Muscle of leg (tissue), 11 donors: ENCODE results near the gene GPC5. TPM values are rescaled to one million over a fixed set of nuclear protein-coding genes. Genes with fewer than 3 reads are reported as not detected.
"Not testable (repeated sequence)": the region's sequence is repeated elsewhere in the genome, so short reads cannot be mapped to it uniquely, and the experiment has no call there.

Experiments used
- DNase-seq: peaks from one replicate; pipeline ENCODE4 v3.0.0; 2013
- H3K27ac ChIP-seq: one replicate; pipeline ENCODE4 v1.5.1; 2013; ENCODE audit warnings: mild to moderate bottlenecking, low read length, control low read depth
- H3K27me3 ChIP-seq: one replicate; pipeline ENCODE4 v1.6.1; 2013; ENCODE audit warnings: low read length; ENCODE audit not compliant: control insufficient read depth, insufficient read depth
- H3K36me3 ChIP-seq: one replicate; pipeline ENCODE4 v1.6.1; 2013; ENCODE audit warnings: low read length; ENCODE audit not compliant: control insufficient read depth, insufficient read depth
- H3K4me1 ChIP-seq: one replicate; pipeline ENCODE4 v1.6.1; 2013; ENCODE audit warnings: low read length; ENCODE audit not compliant: control insufficient read depth, insufficient read depth
- H3K4me3 ChIP-seq: one replicate; pipeline ENCODE4 v1.5.1; 2013; ENCODE audit warnings: low read length, control low read depth
- H3K9me3 ChIP-seq: replicated peaks from 2 replicates; pipeline ENCODE4 v1.6.1; 2013; ENCODE audit warnings: low read depth, low read length; ENCODE audit not compliant: control insufficient read depth
- WGBS: methylation state at CpG from one replicate; pipeline ENCODE4 v1.1.5; 2013; ENCODE audit warnings: missing lambda C conversion rate; ENCODE audit not compliant: insufficient coverage; 5-methylcytosine and 5-hydroxymethylcytosine counted together
- polyA plus RNA-seq, 8 donors: library from polyadenylated mRNA; unstranded; fragments of 120-200 nt; gene quantifications; one replicate each; pipeline versions ENCODE4 v1.2.1 to v1.2.3, GENCODE V29; 2013; ENCODE audit warnings: inconsistent platforms in 1 of 8, low replicate concordance in 1 of 8; ENCODE audit not compliant: insufficient read length in 8 of 8, insufficient read depth in 1 of 8
- total RNA-seq: library from RNA; stranded (reverse); fragments of 120-200 nt; gene quantifications from one replicate; pipeline ENCODE4 v1.2.4, GENCODE V29; 2013

Gene GPC5
- total and polyA plus RNA-seq, 9 donors, result 0.15 to 2.1 (median 0.40) TPM

DNA sequence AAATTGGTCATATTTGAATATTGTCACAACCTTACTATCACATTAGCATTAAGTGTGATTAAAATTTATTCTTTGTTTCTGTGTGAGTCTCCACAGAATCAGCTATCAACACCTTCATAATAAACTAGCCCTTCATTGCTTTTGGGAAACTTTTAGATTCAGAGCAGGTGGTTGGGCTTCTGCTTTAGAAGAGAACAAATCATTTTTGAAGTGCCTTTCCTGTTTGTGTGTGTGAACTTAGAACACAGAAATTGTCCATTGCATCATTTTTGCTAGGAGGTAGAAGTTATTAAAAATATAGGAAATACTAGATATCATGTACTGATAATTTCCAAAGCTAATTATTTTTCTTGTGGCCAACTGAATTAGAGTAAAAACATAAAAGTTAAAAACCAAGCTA is 500.6 kb downstream of the GPC5 start:
- H3K4me3 ChIP-seq, H3K9me3 ChIP-seq, H3K27ac ChIP-seq, H3K4me1 ChIP-seq, H3K27me3 ChIP-seq, H3K36me3 ChIP-seq: not testable (repeated sequence)
- peak; percentile 56 for DNase-seq

DNA sequence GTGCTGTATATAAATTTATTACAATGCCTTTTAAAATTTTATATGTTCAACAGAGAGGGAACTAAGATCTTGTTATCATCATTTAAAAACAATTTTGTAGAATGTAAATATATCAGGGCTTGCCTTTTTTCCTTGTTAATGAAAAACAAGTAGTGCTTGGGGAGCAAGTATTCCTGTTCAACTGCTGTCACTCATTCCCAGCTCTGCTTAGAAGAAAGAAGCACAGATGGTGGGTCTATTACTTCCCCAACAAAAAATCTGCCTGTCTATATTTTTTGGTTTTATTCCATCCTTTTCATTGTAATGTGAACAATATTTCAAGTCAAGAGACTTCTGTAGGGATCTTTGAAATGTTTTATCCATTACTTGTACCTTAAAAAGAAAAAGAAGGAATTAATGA is 503.9 kb downstream of the GPC5 start:
- Histone ChIP-seq H3K4me3 (no peak overlapping the region), H3K9me3 (no peaks in the 10 kb centered on the region), H3K27me3 (no peaks in the 10 kb centered on the region), H3K4me1 (no peaks in the 10 kb centered on the region), H3K27ac (no peak overlapping the region), H3K36me3 (no peaks in the 10 kb centered on the region)
- DNase-seq, result no peak

DNA sequence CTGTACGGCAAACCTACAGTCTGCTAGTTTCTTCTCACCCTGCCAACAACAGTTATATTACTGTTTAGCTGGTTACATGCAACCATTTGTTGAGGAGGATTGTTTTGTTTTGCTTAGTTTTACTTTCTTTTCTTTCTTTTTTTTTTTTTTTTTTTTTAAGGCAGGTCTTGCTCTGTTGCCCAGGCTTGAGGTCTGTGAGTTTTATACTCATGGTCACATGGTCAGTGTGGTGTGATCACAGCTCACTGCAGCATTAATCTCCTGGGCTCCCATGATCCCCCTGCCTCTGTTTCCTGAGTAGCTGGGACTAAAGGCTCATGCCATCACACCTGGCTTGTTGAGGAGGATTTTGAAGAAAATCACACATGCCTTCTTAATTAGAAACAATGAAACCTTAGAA is 505.6 kb downstream of the GPC5 start:
- no CpG with 5 or more reads among the region's 1 CpG for WGBS
- no peaks in the 10 kb centered on the region for H3K4me1 ChIP-seq
- H3K4me3 ChIP-seq, result no peak overlapping the region
- no peaks in the 10 kb centered on the region for H3K36me3 ChIP-seq
- no peak for DNase-seq
- H3K9me3 ChIP-seq, result no peaks in the 10 kb centered on the region
- no peaks in the 10 kb centered on the region for H3K27me3 ChIP-seq
- no peak overlapping the region for H3K27ac ChIP-seq

DNA sequence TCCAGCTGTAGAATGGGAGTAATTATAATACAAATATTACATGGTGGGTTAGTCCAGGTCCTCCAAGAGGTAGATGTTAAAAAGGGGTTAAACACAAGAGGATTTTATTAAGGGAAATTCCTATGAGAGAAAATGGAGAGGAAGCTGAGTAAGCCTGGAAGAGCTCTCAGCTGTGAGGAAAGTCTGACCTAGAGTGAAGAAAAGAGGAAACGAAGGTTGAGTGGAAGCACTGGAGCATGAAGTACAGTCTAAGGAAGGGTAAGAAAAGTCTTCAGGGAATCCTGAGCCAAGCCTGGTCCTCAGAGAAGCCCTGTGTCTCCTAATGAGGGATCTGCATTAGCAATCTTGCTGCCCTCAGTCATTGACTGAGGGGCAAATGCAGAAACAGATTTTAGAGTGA is 506.2 kb downstream of the GPC5 start:
- no peaks in the 10 kb centered on the region for H3K9me3 ChIP-seq
- DNase-seq, result no peak
- no peak overlapping the region for H3K4me3 ChIP-seq
- H3K36me3 ChIP-seq, result no peaks in the 10 kb centered on the region
- H3K4me1 ChIP-seq, result no peaks in the 10 kb centered on the region
- no peak overlapping the region for H3K27ac ChIP-seq
- WGBS, result 55% methylated on average over 1 of the region's 1 CpG
- H3K27me3 ChIP-seq, result no peaks in the 10 kb centered on the region

DNA sequence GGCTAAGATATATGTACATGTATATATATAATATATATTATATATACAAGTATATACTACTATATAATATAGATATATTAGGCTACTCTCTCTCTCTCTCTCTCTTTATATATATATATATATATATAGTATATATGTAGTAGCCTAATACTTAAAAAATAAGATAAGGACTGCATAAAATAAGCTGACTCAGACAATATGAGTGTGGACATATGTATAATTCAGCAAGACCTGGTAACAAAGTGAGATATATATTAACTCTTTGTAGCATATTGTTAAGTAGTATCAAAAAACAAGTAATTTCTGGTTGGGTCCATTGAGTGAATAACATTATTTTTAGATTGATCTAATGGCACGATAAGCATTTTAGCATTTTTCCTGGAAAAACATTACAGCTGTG is 509.0 kb downstream of the GPC5 start:
- no peak overlapping the region for H3K27ac ChIP-seq
- no peaks in the 10 kb centered on the region for H3K9me3 ChIP-seq
- WGBS, result no CpG with 5 or more reads among the region's 1 CpG
- H3K4me1 ChIP-seq, result no peaks in the 10 kb centered on the region
- H3K36me3 ChIP-seq, result no peaks in the 10 kb centered on the region
- no peak overlapping the region for H3K4me3 ChIP-seq
- H3K27me3 ChIP-seq, result no peaks in the 10 kb centered on the region
- DNase-seq, result no peak

DNA sequence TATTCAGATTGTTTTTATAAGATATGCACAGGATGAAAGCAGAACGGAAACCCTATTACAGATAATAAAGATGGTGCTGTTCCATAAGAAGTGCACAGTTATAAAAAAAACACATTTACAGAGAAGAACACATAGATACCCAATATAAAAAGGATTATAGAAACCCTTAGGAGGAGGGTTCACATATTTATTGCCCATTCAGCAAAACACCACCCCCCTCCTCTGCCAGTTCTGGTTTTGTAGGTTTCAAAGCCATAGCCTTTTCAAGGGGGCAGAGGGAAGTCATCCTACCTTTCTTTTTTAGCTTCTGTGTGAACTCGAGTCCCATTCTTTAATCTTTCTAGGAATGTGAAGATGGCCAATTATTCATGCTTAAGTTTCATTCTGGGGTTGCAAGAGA is 511.2 kb downstream of the GPC5 start:
- Histone ChIP-seq H3K9me3 (no peaks in the 10 kb centered on the region), H3K4me3 (no peak overlapping the region), H3K36me3 (no peaks in the 10 kb centered on the region), H3K27me3 (no peaks in the 10 kb centered on the region), H3K4me1 (no peaks in the 10 kb centered on the region), H3K27ac (no peak overlapping the region)
- WGBS, result no CpG with 5 or more reads among the region's 2 CpGs
- no peak for DNase-seq

DNA sequence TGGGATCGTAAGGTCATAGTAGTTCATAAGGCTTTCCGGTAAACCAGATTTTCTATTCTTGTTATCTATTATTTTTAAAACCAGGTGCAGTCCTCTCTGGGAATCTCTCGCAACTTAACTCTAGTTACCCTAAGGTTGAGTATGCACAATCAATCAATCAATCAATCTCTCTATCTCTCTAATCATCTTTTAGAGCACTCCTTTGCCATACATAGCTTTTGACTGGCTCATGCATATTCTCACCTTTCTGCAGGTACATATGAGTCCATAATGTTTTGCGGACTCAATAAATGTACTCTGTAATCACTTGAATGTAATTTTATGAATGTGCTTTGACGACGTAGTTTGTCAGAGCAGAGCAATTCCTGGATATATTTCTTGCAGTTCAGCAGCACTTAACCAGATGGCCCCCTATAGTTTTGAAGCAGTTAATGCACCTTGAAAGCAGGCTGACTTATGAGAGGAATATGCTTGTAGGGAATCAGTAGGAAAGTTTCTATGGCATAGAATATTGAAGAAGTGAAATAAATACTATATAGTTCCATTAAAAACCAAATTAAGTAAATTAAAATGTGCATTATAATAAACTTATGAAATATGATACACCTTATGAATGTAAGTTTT is 524.7 kb downstream of the GPC5 start:
- WGBS, result 80% methylated on average over 1 of the region's 6 CpGs
- Histone ChIP-seq H3K4me1 (no peaks in the 10 kb centered on the region), H3K36me3 (no peaks in the 10 kb centered on the region), H3K27ac (no peak overlapping the region), H3K9me3 (no peaks in the 10 kb centered on the region), H3K4me3 (no peak overlapping the region), H3K27me3 (no peaks in the 10 kb centered on the region)
- DNase-seq, result no peak

DNA sequence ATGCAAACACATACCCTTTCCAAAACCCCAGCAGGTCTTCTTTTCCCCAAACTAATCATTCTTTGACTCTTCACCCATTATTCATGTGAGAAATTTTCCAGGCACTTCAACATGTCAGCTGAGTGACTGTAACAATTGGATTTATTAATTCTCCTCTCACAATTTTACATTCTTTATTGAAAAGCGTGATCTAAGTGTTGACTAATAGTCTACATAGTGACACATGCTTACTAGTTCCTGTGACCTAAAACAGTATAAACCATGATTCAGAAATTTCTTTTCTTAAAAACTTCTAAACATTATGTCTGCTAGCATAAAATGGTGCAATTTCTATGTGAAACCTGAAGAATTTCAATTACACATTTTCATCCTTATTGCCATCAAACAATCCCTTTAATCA is 532.3 kb downstream of the GPC5 start:
- WGBS, result no CpG with 5 or more reads among the region's 1 CpG
- no peaks in the 10 kb centered on the region for H3K36me3 ChIP-seq
- no peaks in the 10 kb centered on the region for H3K9me3 ChIP-seq
- DNase-seq, result no peak
- no peak overlapping the region for H3K4me3 ChIP-seq
- no peaks in the 10 kb centered on the region for H3K27me3 ChIP-seq
- H3K27ac ChIP-seq, result no peak overlapping the region
- no peaks in the 10 kb centered on the region for H3K4me1 ChIP-seq

DNA sequence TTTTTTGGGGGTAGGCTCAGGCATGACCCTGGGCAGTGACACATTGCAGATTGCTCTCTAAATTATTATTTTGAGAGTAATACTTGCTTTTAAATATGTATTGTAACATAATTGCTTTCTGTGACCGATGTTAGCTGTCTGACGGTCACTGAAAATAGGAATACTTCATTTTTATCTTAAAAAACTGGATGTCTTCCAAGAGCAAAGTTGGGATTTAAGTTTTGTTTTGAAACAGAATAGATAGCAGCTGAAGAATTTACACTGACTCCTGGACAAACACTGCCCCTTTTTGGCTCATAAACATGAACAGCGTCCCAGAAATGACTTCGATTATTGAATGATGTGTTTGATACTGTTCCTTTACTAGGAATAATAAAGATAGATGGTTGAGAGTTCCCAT is 535.9 kb downstream of the GPC5 start:
- DNase-seq, result peak; percentile 78
- H3K36me3 ChIP-seq, result no peaks in the 10 kb centered on the region
- no peaks in the 10 kb centered on the region for H3K4me1 ChIP-seq
- H3K9me3 ChIP-seq, result no peaks in the 10 kb centered on the region
- no peaks in the 10 kb centered on the region for H3K27me3 ChIP-seq
- H3K4me3 ChIP-seq, result no peak overlapping the region
- no peak overlapping the region for H3K27ac ChIP-seq
- WGBS, result no CpG with 5 or more reads among the region's 4 CpGs

DNA sequence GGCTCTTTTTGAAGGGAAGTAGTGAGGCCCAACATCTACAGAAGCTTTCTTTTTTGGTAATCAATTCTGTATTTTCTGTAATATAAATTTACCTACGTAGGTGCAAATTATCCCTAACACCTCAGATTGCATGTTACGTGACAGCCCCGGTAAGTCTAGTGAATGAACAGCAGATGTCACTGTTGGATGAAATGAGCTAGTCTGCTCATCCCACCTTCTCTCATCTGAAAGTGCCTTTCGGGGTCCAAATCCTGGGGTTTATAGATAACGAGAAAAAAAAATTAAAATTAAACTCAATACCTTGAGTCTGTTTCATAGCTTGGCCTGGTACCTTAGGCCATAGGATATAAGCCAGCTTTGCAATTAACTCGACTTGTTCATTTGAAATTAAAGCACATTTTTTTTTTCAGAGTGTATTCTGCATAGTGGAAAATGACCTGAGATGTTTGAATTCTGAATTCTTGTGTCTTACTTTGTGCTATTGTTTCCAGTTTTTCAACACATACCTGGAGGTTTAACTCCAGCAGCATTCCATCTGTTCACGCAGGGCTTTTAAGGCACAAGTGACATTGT is 548.2 kb downstream of the GPC5 start:
- no peak overlapping the region for H3K27ac ChIP-seq

DNA sequence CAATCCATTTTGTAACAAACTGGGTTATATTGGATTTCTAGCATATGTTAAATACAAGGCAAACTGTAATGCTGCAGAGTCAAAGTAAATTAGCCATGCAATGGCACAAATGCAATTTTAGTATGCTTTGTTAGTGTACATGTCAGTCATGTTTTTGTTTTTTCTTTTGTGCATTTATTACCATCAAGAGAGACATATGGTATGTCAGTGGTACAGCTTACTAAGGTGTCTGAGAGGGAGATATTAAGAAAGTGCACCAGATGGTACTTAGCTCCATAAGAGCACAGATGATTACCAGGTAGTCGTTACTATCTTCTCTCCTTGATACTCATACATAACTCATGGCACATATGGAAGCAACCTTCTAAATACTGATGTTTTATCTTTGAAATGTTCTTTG is 550.3 kb downstream of the GPC5 start:
- Histone ChIP-seq H3K27ac (no peak overlapping the region), H3K36me3 (no peaks in the 10 kb centered on the region), H3K4me1 (no peaks in the 10 kb centered on the region), H3K9me3 (no peaks in the 10 kb centered on the region), H3K4me3 (no peak overlapping the region), H3K27me3 (no peaks in the 10 kb centered on the region)
- no peak for DNase-seq
- no CpG with 5 or more reads among the region's 1 CpG for WGBS

More for the DNA sequence above, 548.2 kb downstream of the GPC5 start:
- Histone ChIP-seq H3K27me3 (no peaks in the 10 kb centered on the region), H3K36me3 (no peaks in the 10 kb centered on the region), H3K4me3 (no peak overlapping the region), H3K4me1 (no peaks in the 10 kb centered on the region), H3K9me3 (no peaks in the 10 kb centered on the region)
- DNase-seq, result peak; percentile 36
- no CpG with 5 or more reads among the region's 7 CpGs for WGBS
